ENCODE measurements around the gene NAMPT. TPM values are rescaled to one million over a fixed set of nuclear protein-coding genes. Genes with fewer than 3 reads are reported as not detected.
A peak's percentile ranks its signal among the peaks of the same experiment; 100 is the strongest.

The NAMPT gene
- total RNA-seq, 1 experiment from 2014 or later, result 364 TPM

DNA sequence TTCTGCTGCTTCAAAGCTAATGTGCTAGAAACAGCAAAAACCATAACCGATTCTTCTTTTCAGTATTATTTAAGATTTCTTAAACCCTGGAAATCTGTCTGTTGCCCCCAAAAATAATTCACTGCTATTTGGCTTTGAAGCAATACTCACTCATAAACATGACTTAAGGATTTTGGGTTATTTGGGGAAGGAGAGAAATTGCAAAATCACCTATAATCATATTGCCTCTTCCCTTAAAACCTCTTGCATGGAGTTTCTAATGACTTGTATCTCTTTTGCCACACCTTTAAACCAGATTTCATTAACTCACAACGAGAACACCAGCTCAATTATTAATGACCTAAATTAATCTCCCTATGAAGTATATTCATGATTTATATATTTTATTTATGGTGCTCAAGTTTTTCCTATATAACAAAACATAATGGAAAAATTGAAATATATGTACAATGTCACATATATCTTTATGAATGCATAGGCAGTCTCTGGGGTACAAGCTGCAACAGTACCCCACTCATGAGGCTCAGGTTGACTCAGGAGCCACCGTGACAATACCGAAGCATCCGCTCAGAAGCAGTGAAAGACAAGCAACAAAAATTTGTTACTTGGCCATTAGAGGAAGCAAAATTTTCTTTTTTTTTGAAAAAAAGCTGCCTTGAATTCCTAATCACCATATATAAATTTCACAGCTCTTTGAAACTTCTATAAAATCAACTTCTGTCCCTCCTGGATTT, 3.0 kb downstream of the NAMPT start:
- TF ChIP-seq, protein P1, sequence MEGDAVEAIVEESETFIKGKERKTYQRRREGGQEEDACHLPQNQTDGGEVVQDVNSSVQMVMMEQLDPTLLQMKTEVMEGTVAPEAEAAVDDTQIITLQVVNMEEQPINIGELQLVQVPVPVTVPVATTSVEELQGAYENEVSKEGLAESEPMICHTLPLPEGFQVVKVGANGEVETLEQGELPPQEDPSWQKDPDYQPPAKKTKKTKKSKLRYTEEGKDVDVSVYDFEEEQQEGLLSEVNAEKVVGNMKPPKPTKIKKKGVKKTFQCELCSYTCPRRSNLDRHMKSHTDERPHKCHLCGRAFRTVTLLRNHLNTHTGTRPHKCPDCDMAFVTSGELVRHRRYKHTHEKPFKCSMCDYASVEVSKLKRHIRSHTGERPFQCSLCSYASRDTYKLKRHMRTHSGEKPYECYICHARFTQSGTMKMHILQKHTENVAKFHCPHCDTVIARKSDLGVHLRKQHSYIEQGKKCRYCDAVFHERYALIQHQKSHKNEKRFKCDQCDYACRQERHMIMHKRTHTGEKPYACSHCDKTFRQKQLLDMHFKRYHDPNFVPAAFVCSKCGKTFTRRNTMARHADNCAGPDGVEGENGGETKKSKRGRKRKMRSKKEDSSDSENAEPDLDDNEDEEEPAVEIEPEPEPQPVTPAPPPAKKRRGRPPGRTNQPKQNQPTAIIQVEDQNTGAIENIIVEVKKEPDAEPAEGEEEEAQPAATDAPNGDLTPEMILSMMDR (IDR thresholded peaks at IDR 0.05; ENCODE audit: unreplicated experiment), result no peak
- peaks cover 30% of the 10 kb centered on the region for H3K4me1 Mint-ChIP-seq (ENCODE audit: low read depth, unreplicated experiment)
- H3K9me3 Mint-ChIP-seq (ENCODE audit: low read depth, unreplicated experiment), result no peaks in the 10 kb centered on the region
- H3K27me3 Mint-ChIP-seq (ENCODE audit: unreplicated experiment), result no peaks in the 10 kb centered on the region
- intact Hi-C loops (cut with micrococcal nuclease; ENCODE audit: unreplicated experiment), result loop anchor here (1.0 to 10.0 kb wide), 3 partner anchors 66 to 493 kb away; no protein-coding TSS in a partner anchor
- no TSS peak for BruUV-seq (replicated peaks)
- peak overlapping the region; percentile 92 for H3K4me3 Mint-ChIP-seq (ENCODE audit: low read depth, unreplicated experiment)
- H3K27ac Mint-ChIP-seq (ENCODE audit: unreplicated experiment), result peak overlapping the region; percentile 98
- CTCF ChIA-PET, result interaction anchor here (1.0 to 2.0 kb wide), 2 partner anchors 76 to 105 kb away, joined by 3 to 5 read pairs; no protein-coding TSS in a partner anchor
- DNase-seq, result no peak
- H3K36me3 Mint-ChIP-seq (ENCODE audit: insufficient read depth, unreplicated experiment), result peaks cover 93% of the 10 kb centered on the region

DNA sequence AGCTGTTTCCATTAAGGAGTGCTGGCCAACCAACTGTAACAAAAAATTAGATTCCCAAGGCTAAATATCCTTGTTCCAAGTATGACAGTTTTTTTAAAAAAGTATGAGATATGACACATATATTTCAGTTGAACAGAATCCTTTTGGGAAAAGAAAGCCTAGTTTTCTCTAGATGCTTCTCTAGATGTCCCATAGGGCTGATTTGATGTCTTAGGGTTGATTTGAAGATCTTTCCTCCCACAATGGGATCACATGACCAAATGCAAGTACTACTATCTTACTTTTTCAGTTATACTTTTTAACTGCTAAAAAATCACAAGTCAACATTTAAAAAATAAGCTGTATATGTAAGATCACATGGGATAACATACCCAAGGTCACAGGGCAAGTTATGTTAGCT, 3.7 kb downstream of the NAMPT start:
- H3K36me3 Mint-ChIP-seq (ENCODE audit: insufficient read depth, unreplicated experiment), result peaks cover 98% of the 10 kb centered on the region
- no TSS peak for BruUV-seq (replicated peaks)
- peak overlapping the region; percentile 92 for H3K4me3 Mint-ChIP-seq (ENCODE audit: low read depth, unreplicated experiment)
- intact Hi-C loops (cut with micrococcal nuclease; ENCODE audit: unreplicated experiment), result loop anchor here (5.0 to 10.0 kb wide), 2 partner anchors 66 to 494 kb away; no protein-coding TSS in a partner anchor
- peak overlapping the region; percentile 98 for H3K27ac Mint-ChIP-seq (ENCODE audit: unreplicated experiment)
- H3K9me3 Mint-ChIP-seq (ENCODE audit: low read depth, unreplicated experiment), result no peaks in the 10 kb centered on the region
- H3K27me3 Mint-ChIP-seq (ENCODE audit: unreplicated experiment), result no peaks in the 10 kb centered on the region
- TF ChIP-seq, protein P1 (IDR thresholded peaks at IDR 0.05; ENCODE audit: unreplicated experiment), result no peak
- CTCF ChIA-PET, result interaction anchor here (2.0 kb wide), 1 partner anchor 104 kb away, joined by 5 read pairs; no protein-coding TSS in a partner anchor
- peaks cover 30% of the 10 kb centered on the region for H3K4me1 Mint-ChIP-seq (ENCODE audit: low read depth, unreplicated experiment)
- no peak for DNase-seq

DNA sequence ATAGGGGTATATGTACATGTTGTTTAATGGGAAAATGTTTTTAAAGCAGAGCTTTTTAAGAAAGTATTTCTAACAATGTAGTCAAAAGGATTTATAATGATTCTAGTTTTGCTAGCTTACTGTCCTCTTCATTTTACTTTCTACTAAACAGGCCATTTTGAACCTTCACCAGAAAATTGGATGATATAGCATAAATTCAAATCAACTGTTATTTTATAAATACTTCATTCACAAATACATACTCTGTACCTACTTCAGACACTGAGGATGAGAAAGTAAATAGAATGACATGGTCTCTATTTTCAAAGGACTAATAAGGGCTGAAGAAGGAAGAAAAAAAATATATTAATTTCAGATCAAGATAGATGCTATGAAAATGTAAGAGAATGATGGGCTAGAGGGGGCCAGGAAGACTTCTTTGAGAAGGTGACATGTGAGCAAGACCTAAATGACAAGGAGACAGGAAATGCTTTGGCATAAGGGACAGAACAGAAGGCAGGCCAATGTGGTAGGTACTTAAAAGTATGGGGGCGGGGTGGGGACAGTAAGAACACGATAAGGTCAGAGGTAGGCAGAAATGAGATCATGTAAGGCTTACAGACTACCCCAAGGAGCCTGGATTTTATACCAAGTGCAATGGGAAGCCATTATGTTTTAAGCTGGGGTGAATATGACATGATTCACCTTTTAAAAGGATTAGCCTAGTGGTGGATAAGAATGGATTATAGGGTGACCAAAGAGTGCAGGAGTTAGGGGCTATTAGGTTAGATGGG, 5.2 kb downstream of the NAMPT start:
- no peaks in the 10 kb centered on the region for H3K27me3 Mint-ChIP-seq (ENCODE audit: unreplicated experiment)
- H3K9me3 Mint-ChIP-seq (ENCODE audit: low read depth, unreplicated experiment), result no peaks in the 10 kb centered on the region
- peaks cover 98% of the 10 kb centered on the region for H3K36me3 Mint-ChIP-seq (ENCODE audit: insufficient read depth, unreplicated experiment)
- H3K4me3 Mint-ChIP-seq (ENCODE audit: low read depth, unreplicated experiment), result peak overlapping the region; percentile 92
- intact Hi-C loops (cut with micrococcal nuclease; ENCODE audit: unreplicated experiment), result loop anchor here (5.0 to 10.0 kb wide), 2 partner anchors 68 to 495 kb away; no protein-coding TSS in a partner anchor
- CTCF ChIA-PET, result interaction anchor here (0.9 to 2.0 kb wide), 2 partner anchors 66 to 103 kb away, joined by 3 to 5 read pairs; no protein-coding TSS in a partner anchor
- TF ChIP-seq, protein P1 (IDR thresholded peaks at IDR 0.05; ENCODE audit: unreplicated experiment), result no peak
- no TSS peak for BruUV-seq (replicated peaks)
- peak overlapping the region; percentile 93 for H3K27ac Mint-ChIP-seq (ENCODE audit: unreplicated experiment)
- peaks cover 30% of the 10 kb centered on the region for H3K4me1 Mint-ChIP-seq (ENCODE audit: low read depth, unreplicated experiment)
- DNase-seq, result peak; percentile 40

DNA sequence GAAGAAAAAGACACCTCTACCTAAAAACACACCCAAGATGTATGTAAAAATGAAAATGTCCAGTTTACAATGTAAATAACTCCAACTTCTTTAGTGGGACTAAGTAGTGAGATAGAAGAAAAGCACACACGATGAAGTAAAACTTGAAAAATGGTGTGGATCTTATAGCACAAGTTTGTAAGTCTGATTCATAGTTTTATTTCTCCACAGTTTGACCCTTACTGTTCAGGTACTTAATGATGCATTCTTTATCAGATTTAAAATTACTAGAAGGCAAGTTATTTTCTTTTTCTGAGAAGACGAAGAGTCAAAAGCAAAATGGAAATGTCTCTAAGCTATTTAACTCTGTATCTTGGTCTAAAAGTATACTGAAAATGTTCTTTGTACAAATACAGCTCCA, 6.1 kb downstream of the NAMPT start:
- CTCF ChIA-PET, result interaction anchor here (0.9 to 1.4 kb wide), 2 partner anchors 67 to 183 kb away, joined by 3 to 9 read pairs; no protein-coding TSS in a partner anchor

More for the DNA sequence above, 6.1 kb downstream of the NAMPT start:
- intact Hi-C loops (cut with micrococcal nuclease; ENCODE audit: unreplicated experiment), result no loop called here
- Mint-ChIP-seq H3K36me3 (ENCODE audit: insufficient read depth, unreplicated experiment) (peaks cover 98% of the 10 kb centered on the region), H3K4me1 (ENCODE audit: low read depth, unreplicated experiment) (peaks cover 30% of the 10 kb centered on the region), H3K4me3 (ENCODE audit: low read depth, unreplicated experiment) (peak overlapping the region; percentile 92), H3K27ac (ENCODE audit: unreplicated experiment) (peak overlapping the region; percentile 84), H3K9me3 (ENCODE audit: low read depth, unreplicated experiment) (no peaks in the 10 kb centered on the region), H3K27me3 (ENCODE audit: unreplicated experiment) (no peaks in the 10 kb centered on the region)
- TF ChIP-seq, protein P1 (IDR thresholded peaks at IDR 0.05; ENCODE audit: unreplicated experiment), result no peak
- no peak for DNase-seq
- no TSS peak for BruUV-seq (replicated peaks)

Data from Calu3 (cell line).